Mucosa of descending colon (tissue), 3 donors: Measurements from ENCODE around the gene CTXN3. TPM values are rescaled to one million over a fixed set of nuclear protein-coding genes. Genes with fewer than 3 reads are reported as not detected.

Experiments used
- ATAC-seq: fragments of 200-7000 bp; cut with Tn5 transposase; one replicate; pipeline ENCODE4 v1.9.1; 2020; ENCODE audit warnings: mild to moderate bottlenecking, moderate library complexity
- DNase-seq, 3 donors: peaks; one replicate each; pipeline ENCODE4 v3.0.0-alpha.2; 2020
- H3K36me3 ChIP-seq: fragments of 200-600 bp; one replicate; pipeline ENCODE4 v1.8.0; 2021; ENCODE audit warnings: low read depth, mild to moderate bottlenecking
- H3K4me1 ChIP-seq: fragments of 200-600 bp; one replicate; pipeline ENCODE4 v1.8.0; 2021; ENCODE audit warnings: low read depth, mild to moderate bottlenecking
- H3K4me3 ChIP-seq: fragments of 200-600 bp; one replicate; pipeline ENCODE4 v1.8.0; 2021; ENCODE audit warnings: mild to moderate bottlenecking
- H3K9me3 ChIP-seq: fragments of 200-600 bp; one replicate; pipeline ENCODE4 v1.8.0; 2021; ENCODE audit warnings: mild to moderate bottlenecking
- CTCF ChIP-seq: fragments of 200-600 bp; IDR thresholded peaks from one replicate; pipeline ENCODE4 v1.8.0; 2022; ENCODE audit warnings: antibody characterized with exemption, mild to moderate bottlenecking
- intact Hi-C, 2 donors: fragments of 100-400 bp; cut with DNase I in 1 of 2; cut with micrococcal nuclease in 1 of 2; formaldehyde crosslinking; loops; one replicate each; pipeline versions ENCODE4 v1.11.0 to v1.11.1; 2022; cut with DNase I, micrococcal nuclease
- total RNA-seq, 3 donors: library from RNA; stranded (reverse); fragmentation: NEBNext Ultra II Directional in 2 of 3; extraction: Animal tissue kit (Norgen Biotek cat#: 25700) in 2 of 3; gene quantifications; one replicate each; pipeline versions ENCODE4 v1.2.1 to v1.2.4, GENCODE V29; 2021 to 2023
- donor health status: DM: no; HTN: no; CAD: no; lungs with moderate emphysema.
- donor health status: DM: no; HTN: no; CAD: no.
- donor health status: DM: no; HTN: yes; CAD: no.

The CTXN3 gene
- total RNA-seq, 3 donors from 2014 or later: not detected

GRCh38 chr5:127694518-127695171 lies 45.8 kb downstream of the CTXN3 start:
- H3K9me3 ChIP-seq: no peaks in the 10 kb centered on the region
- no peak for TF ChIP-seq CTCF
- no peaks in the 10 kb centered on the region for H3K4me1 ChIP-seq
- ATAC-seq (no peak), DNase-seq (no peak)
- no peak overlapping the region for H3K4me3 ChIP-seq
- no peaks in the 10 kb centered on the region for H3K36me3 ChIP-seq
- intact Hi-C loops: no loop called here

GRCh38 chr5:127695346-127695745 lies 46.5 kb downstream of the CTXN3 start:
- Histone ChIP-seq H3K9me3 (no peaks in the 10 kb centered on the region), H3K36me3 (no peaks in the 10 kb centered on the region), H3K4me3 (no peak overlapping the region), H3K4me1 (no peaks in the 10 kb centered on the region)
- no peak for TF ChIP-seq CTCF
- DNase-seq: no peak
- no peak for ATAC-seq
- intact Hi-C loops: no loop called here

GRCh38 chr5:127696683-127697082 lies 47.8 kb downstream of the CTXN3 start:
- intact Hi-C loops: no loop called here
- Histone ChIP-seq H3K9me3 (no peaks in the 10 kb centered on the region), H3K4me1 (no peaks in the 10 kb centered on the region), H3K36me3 (no peaks in the 10 kb centered on the region), H3K4me3 (no peak overlapping the region)
- no peak for ATAC-seq
- no peak for TF ChIP-seq CTCF
- no peak for DNase-seq

- Histone ChIP-seq H3K4me1 (no peaks in the 10 kb centered on the region), H3K9me3 (no peaks in the 10 kb centered on the region), H3K36me3 (no peaks in the 10 kb centered on the region), H3K4me3 (no peak overlapping the region)
- intact Hi-C loops: no loop called here
- ATAC-seq: no peak
- TF ChIP-seq CTCF: no peak
- no peak for DNase-seq
Measured at GRCh38 chr5:127697894-127698600, 49.2 kb downstream of the CTXN3 start.

- Histone ChIP-seq H3K4me1 (no peaks in the 10 kb centered on the region), H3K9me3 (no peaks in the 10 kb centered on the region), H3K4me3 (no peak overlapping the region), H3K36me3 (no peaks in the 10 kb centered on the region)
- intact Hi-C loops: no loop called here
- ATAC-seq (no peak), DNase-seq (no peak)
- no peak for TF ChIP-seq CTCF
Measured at GRCh38 chr5:127699416-127699815, 50.5 kb downstream of the CTXN3 start.
